ENCODE results near the gene CS.
"Not testable (repeated sequence)": the region's sequence is repeated elsewhere in the genome, so short reads cannot be mapped to it uniquely, and the experiment has no call there.

The CS gene

DNA sequence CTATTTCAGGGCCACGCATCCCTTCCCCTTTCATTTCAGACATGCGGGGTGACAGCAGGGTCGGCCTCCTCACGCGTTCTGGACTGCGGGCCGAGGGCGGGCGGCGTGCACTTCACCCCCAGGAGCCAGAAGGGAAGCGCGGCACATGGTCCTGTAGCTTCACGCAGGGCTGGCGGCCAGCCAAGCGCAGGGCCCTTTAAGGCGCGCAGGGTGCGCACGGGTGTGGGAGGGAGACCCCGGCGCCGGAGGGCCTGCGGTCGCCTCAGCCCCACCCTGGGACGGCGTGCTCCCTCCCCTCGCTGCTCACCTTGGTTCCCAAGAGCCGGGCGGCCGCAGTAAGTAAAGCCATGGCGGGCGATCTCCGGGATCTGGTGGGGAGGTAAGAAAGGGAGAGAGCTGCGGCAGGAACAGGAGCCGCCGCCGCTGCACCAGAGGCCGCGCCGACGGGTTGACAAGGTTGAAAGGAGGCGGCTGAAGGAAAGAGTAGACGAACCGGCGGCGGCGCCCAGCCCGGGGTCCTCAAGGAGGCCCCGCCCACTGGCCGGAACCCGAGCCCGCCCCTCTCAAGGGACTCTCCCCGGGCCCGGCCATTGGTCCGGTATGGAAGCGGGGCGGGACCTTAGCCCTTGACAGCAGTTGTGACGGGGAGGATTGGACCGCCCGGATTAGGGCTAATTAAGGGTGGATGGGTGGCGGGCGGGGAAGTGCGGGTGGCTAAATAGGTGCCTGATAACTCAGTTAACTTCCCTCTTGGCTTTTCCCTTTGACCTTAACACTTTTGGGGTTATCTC lies at the start of gene CS:
Gene CS, minus strand, starts transcription at position 478 of the 791 bp plus-strand sequence. Its CDS starts 129 bp downstream, at position 349.
- H3K4me3 ChIP-seq (ENCODE audit: control insufficient read depth, low read depth, low read length): peak within 1 kb of the TSS; percentile 97
- no peak for TF ChIP-seq CTCF (conservative IDR thresholded peaks at IDR 0.05; ENCODE audit: control insufficient read depth, insufficient read depth, low read depth, low read length)
- peak; percentile 96 for DNase-seq (ENCODE audit: low read depth)

- no peak for TF ChIP-seq CTCF (conservative IDR thresholded peaks at IDR 0.05; ENCODE audit: control insufficient read depth, insufficient read depth, low read depth, low read length)
- no peak for DNase-seq (ENCODE audit: low read depth)
- H3K4me3 ChIP-seq (ENCODE audit: control insufficient read depth, low read depth, low read length): no peak overlapping the region
Observed at GRCh38 chr12:56348776-56349175, 48.6 kb upstream of the CS start.

- not testable (repeated sequence) for DNase-seq (ENCODE audit: low read depth); H3K4me3 ChIP-seq (ENCODE audit: control insufficient read depth, low read depth, low read length)
Observed at GRCh38 chr12:56347255-56347654, 47.1 kb upstream of the CS start.

GRCh38 chr12:56346675-56347074 lies 46.5 kb upstream of the CS start:
- peak; percentile 6 for TF ChIP-seq CTCF (conservative IDR thresholded peaks at IDR 0.05; ENCODE audit: control insufficient read depth, insufficient read depth, low read depth, low read length)
- H3K4me3 ChIP-seq (ENCODE audit: control insufficient read depth, low read depth, low read length): no peak overlapping the region
- no peak for DNase-seq (ENCODE audit: low read depth)

DNA sequence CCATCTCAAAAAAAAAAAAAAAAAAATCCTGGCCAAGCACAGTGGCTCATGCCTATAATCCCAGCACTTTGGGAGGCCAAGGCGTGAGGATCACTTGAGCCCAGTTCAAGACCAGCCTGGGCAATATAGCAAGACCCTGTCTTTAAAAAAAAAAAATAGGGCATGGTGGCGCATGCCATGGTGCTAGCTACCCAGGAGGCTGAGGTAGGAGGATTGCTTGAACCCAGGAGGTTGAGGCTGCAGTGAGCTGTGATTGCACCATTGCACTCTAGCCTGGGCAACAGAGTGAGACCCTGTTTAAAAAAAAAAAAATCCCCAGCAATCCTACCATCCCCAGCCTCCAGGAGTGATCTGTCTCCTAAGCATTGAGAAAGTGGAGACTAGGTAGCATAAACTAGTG lies 42.2 kb upstream of the CS start:
- not testable (repeated sequence) for H3K4me3 ChIP-seq (ENCODE audit: control insufficient read depth, low read depth, low read length); DNase-seq (ENCODE audit: low read depth)

- no peak for TF ChIP-seq CTCF (conservative IDR thresholded peaks at IDR 0.05; ENCODE audit: control insufficient read depth, insufficient read depth, low read depth, low read length)
- no peak for DNase-seq (ENCODE audit: low read depth)
- H3K4me3 ChIP-seq (ENCODE audit: control insufficient read depth, low read depth, low read length): no peak overlapping the region
Observed at GRCh38 chr12:56341616-56342015, 41.5 kb upstream of the CS start.

DNA sequence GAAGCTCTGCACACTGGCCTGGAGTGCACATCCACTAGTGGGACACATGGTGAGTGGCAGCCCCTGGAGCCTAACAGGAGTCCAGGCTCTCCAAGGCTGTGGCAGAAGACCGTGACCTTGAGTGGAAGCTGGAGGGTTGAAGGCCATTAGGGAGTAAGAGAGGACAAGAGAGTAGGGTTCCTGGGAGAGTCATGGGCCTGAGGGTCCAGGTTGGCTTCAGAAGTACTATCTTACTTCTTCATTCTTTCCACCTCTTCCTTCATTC lies 39.0 kb upstream of the CS start:
- H3K4me3 ChIP-seq (ENCODE audit: control insufficient read depth, low read depth, low read length): no peak overlapping the region
- no peak for DNase-seq (ENCODE audit: low read depth)
- no peak for TF ChIP-seq CTCF (conservative IDR thresholded peaks at IDR 0.05; ENCODE audit: control insufficient read depth, insufficient read depth, low read depth, low read length)

Data from fibroblast of mammary gland (primary cell).